HG03103 (cell line): ENCODE measurements around the gene HSPA1B.

Experiments used
- ATAC-seq: cut with Tn5 transposase; IDR thresholded peaks from one replicate; pipeline ENCODE4 v1.9.1; 2021; ENCODE audit warnings: low read depth; ENCODE audit not compliant: unreplicated experiment

Gene HSPA1B

DNA sequence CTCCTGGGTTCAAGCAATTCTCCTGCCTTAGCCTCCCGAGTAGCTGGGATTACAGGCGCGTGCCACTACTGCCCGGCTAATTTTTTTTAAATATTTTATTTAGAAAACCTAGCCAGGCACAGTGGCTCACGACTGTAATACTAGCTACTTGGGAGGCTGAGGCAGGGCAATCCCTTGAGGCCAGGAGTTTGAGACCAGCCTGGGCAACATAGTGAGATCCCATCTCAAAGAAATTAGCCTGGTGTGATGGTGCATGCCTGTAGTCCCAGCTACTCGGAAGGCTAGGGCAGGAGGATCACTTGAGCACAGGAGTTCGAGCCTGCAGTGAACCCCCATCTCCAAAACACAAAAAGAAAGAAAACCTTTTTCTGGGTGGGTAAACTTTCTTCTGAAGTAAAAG lies 48.8 kb downstream of the HSPA1B start:
- no peak for ATAC-seq

- ATAC-seq = no peak
Observed at GRCh38 chr6:31877125-31877650, 49.6 kb downstream of the HSPA1B start.

GRCh38 chr6:31877651-31878161 lies 50.2 kb downstream of the HSPA1B start:
- no peak for ATAC-seq

DNA sequence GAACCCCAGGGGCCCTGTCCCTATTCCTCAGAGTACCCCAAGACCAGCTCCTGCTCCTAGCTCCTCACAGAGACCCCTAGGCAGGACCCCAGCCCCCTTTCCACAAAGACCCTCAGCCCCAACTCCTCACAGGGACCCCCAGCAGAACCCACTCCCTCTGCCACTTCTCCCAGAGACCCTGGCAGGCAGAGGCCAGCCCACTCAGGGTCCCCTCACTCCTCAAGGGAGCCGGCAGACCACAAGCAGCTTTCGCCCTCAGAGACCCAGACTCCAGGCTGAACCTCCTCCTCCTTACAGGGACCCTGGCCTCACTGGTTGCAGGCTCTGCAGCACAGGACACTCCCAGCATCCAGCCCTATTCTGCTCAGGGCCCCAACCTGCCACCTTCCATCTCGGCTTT lies 50.7 kb downstream of the HSPA1B start:
- no peak for ATAC-seq

GRCh38 chr6:31878726-31879125 lies 51.2 kb downstream of the HSPA1B start, which contains the start of gene SLC44A4:
Gene SLC44A4, minus strand, starts transcription at chr6:31878997. Its CDS starts 17 bp downstream, at chr6:31878980.
- ATAC-seq = no peak

- no peak for ATAC-seq
Observed at GRCh38 chr6:31879143-31879542, 51.6 kb downstream of the HSPA1B start.
